ENCODE data around the gene HS3ST4.

GRCh38 chr16:25855063-25855462 lies 163.3 kb downstream of the HS3ST4 start:
- TF ChIP-seq RAD21 (IDR thresholded peaks at IDR 0.05; ENCODE audit: low read length): no peak
- no peak for TF ChIP-seq CTCF (conservative IDR thresholded peaks at IDR 0.05; ENCODE audit: low read depth, low read length)
- no peak for TF ChIP-seq POLR2A (IDR thresholded peaks at IDR 0.05; ENCODE audit: low read depth, low read length)
- no peak for TF ChIP-seq FOS (IDR thresholded peaks at IDR 0.05; ENCODE audit: low read depth, low read length)
- no peak for TF ChIP-seq SMC3 (IDR thresholded peaks at IDR 0.05; ENCODE audit: low read depth, low read length)
- no peak for TF ChIP-seq MAFK (IDR thresholded peaks at IDR 0.05; ENCODE audit: low read depth, low read length)
- TF ChIP-seq ELK1 (IDR thresholded peaks at IDR 0.05; ENCODE audit: borderline replicate concordance, low read depth, low read length): no peak
- no peak for TF ChIP-seq BHLHE40 (IDR thresholded peaks at IDR 0.05; ENCODE audit: low read depth, low read length)

All from IMR-90 (cell line).